Measurements from ENCODE around the gene SENP8.

The SENP8 gene

GRCh38 chr15:72175186-72176044, 57.2 kb downstream of the SENP8 start:
- DNase-seq = no peak

GRCh38 chr15:72176159-72176558, 58.0 kb downstream of the SENP8 start:
- peak in 6 of 14 donors; percentile 22 to 64 (median 48) for DNase-seq

GRCh38 chr15:72176743-72177142, 58.5 kb downstream of the SENP8 start:
- no peak for DNase-seq

- DNase-seq = no peak
These were observed 60.9 kb downstream of the SENP8 start for GRCh38 chr15:72178976-72179585.

GRCh38 chr15:72179950-72180581, 61.9 kb downstream of the SENP8 start:
- peak in 12 of 14 donors; percentile 19 to 88 (median 69) for DNase-seq

- peak in 1 of 14 donors; percentile 57 for DNase-seq
These were observed 62.6 kb downstream of the SENP8 start for GRCh38 chr15:72180761-72181324.

- no peak for DNase-seq
These were observed 64.0 kb downstream of the SENP8 start for GRCh38 chr15:72182244-72182643.

- DNase-seq = no peak
These were observed 64.5 kb downstream of the SENP8 start for GRCh38 chr15:72182673-72183072.

- DNase-seq = no peak
These were observed 65.6 kb downstream of the SENP8 start for GRCh38 chr15:72183781-72184164.

GRCh38 chr15:72184165-72184811, 66.1 kb downstream of the SENP8 start:
- peak in 4 of 14 donors; percentile 24 to 64 (median 34) for DNase-seq

GRCh38 chr15:72189250-72189902, 71.2 kb downstream of the SENP8 start:
- DNase-seq = no peak

GRCh38 chr15:72192416-72192815, 74.2 kb downstream of the SENP8 start:
- no peak for DNase-seq
